Measurements from ENCODE around the gene SARDH. TPM values are rescaled to one million over a fixed set of nuclear protein-coding genes. Genes with fewer than 3 reads are reported as not detected.

Gene SARDH
- polyA plus RNA-seq, 3 donors: not detected

DNA sequence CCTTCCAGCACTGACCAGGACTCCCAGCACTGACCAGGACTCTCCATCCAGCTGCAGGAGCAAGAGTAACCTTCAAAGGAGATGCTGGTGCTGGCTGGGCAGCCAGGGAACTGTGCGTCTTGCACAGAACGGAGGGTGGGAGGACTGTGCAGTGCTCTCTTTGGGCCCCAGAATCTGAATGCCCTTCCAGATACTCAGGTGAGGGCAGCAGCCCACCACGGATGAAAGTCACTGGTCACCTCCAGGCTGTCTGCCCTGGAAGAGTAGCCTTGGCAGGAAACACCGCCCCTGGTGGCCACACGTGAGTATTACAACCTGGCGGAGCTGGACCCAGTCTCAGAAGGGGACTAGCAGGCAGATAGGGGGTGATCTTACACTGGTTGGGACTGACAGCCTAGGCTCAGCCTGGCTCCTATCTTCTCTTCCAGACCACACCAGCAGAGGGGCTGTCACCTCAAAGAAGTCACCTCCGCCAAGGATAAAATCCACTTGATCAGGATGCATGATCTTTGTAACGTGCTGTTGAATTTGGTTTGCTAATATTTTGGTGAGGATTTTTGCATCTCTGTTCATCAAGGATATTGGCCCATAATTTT lies 4.8 kb upstream of the SARDH start:
- Histone ChIP-seq H2AFZ (ENCODE audit: insufficient read depth, low read depth, low read length, poor library complexity, severe bottlenecking) (no peak overlapping the region), H3K4me2 (replicated peaks; ENCODE audit: extremely low read depth, low read length, poor library complexity, severe bottlenecking) (no peak overlapping the region), H3K4me1 (ENCODE audit: control insufficient read depth in 1 of 2, insufficient read depth in 2 of 2, low read length in 2 of 2) (peaks cover 6 to 7% of the 10 kb centered on the region in 2 donors), H3K9me3 (replicated peaks in 1 of 2; ENCODE audit: control insufficient read depth in 1 of 2, insufficient read depth in 1 of 2, low read length in 2 of 2) (no peaks in the 10 kb centered on the region), H3K36me3 (replicated peaks in 1 of 2; ENCODE audit: control insufficient read depth in 1 of 2, insufficient read depth in 2 of 2, low read length in 2 of 2) (no peaks in the 10 kb centered on the region), H3K79me2 (ENCODE audit: insufficient read depth, low read length) (no peaks in the 10 kb centered on the region), H3K27ac (ENCODE audit: low read depth in 1 of 2, low read length in 2 of 2) (no peak overlapping the region), H3K9ac (ENCODE audit: insufficient read depth, low read length, poor library complexity, severe bottlenecking) (no peak overlapping the region), H4K20me1 (ENCODE audit: insufficient read depth, low read length) (no peaks in the 10 kb centered on the region), H3K4me3 (replicated peaks in 1 of 3; ENCODE audit: low read depth in 2 of 3, low read length in 3 of 3) (no peak overlapping the region), H3K27me3 (ENCODE audit: control insufficient read depth in 2 of 2, insufficient read depth in 2 of 2, low read length in 2 of 2) (peaks cover 0 to 3% of the 10 kb centered on the region in 2 donors)
- TF ChIP-seq, protein P1, sequence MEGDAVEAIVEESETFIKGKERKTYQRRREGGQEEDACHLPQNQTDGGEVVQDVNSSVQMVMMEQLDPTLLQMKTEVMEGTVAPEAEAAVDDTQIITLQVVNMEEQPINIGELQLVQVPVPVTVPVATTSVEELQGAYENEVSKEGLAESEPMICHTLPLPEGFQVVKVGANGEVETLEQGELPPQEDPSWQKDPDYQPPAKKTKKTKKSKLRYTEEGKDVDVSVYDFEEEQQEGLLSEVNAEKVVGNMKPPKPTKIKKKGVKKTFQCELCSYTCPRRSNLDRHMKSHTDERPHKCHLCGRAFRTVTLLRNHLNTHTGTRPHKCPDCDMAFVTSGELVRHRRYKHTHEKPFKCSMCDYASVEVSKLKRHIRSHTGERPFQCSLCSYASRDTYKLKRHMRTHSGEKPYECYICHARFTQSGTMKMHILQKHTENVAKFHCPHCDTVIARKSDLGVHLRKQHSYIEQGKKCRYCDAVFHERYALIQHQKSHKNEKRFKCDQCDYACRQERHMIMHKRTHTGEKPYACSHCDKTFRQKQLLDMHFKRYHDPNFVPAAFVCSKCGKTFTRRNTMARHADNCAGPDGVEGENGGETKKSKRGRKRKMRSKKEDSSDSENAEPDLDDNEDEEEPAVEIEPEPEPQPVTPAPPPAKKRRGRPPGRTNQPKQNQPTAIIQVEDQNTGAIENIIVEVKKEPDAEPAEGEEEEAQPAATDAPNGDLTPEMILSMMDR (IDR thresholded peaks at IDR 0.05): peak; percentile 100
- intact Hi-C loops (cut with micrococcal nuclease): no loop called here
- no peak overlapping the region for H3K4me3 Mint-ChIP-seq
- H3K9me3 Mint-ChIP-seq: peaks cover 0 to 2% (median 0%) of the 10 kb centered on the region in 7 donors
- no peak overlapping the region for H3K27ac Mint-ChIP-seq
- peaks cover 11 to 17% (median 12%) of the 10 kb centered on the region in 3 donors for H3K27me3 Mint-ChIP-seq (ENCODE audit: low read depth in 3 of 3)
- DNase-seq: peak; percentile 24 to 57 (median 57)
- H3K36me3 Mint-ChIP-seq: no peaks in the 10 kb centered on the region
- H3K4me1 Mint-ChIP-seq: peaks cover 4% of the 10 kb centered on the region
- 33% methylated on average over 6 of the region's 8 CpGs for WGBS (ENCODE audit: insufficient coverage)

DNA sequence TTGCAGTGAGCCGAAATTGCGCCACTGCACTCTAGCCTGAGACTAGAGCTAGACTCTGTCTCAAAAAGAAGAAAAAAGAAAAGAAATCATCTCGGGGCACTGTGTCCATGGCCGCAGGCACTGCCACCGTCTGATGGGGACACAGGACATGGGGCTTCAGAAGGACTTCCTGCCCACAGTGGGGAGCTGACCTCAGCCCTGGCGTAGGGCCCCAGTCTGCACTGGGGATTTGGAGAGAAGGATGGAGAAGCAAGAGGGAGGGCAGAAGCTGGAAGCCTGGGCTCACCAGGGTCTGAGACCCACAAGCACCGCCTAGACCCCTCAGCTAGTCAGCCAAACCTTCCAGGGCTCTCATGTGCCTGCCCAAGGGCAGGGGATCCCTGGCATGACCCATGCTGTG lies 4.1 kb upstream of the SARDH start:
- WGBS (ENCODE audit: insufficient coverage): 77% methylated on average over 7 of the region's 7 CpGs
- no peak overlapping the region for H3K4me3 Mint-ChIP-seq
- Histone ChIP-seq H3K4me3 (replicated peaks in 1 of 3; ENCODE audit: low read depth in 2 of 3, low read length in 3 of 3) (no peak overlapping the region), H4K20me1 (ENCODE audit: insufficient read depth, low read length) (no peaks in the 10 kb centered on the region), H3K36me3 (replicated peaks in 1 of 2; ENCODE audit: control insufficient read depth in 1 of 2, insufficient read depth in 2 of 2, low read length in 2 of 2) (no peaks in the 10 kb centered on the region), H3K27ac (ENCODE audit: low read depth in 1 of 2, low read length in 2 of 2) (no peak overlapping the region), H2AFZ (ENCODE audit: insufficient read depth, low read depth, low read length, poor library complexity, severe bottlenecking) (no peak overlapping the region), H3K9ac (ENCODE audit: insufficient read depth, low read length, poor library complexity, severe bottlenecking) (no peak overlapping the region), H3K27me3 (ENCODE audit: control insufficient read depth in 2 of 2, insufficient read depth in 2 of 2, low read length in 2 of 2) (peaks cover 0 to under 1% of the 10 kb centered on the region in 2 donors), H3K4me1 (ENCODE audit: control insufficient read depth in 1 of 2, insufficient read depth in 2 of 2, low read length in 2 of 2) (peaks cover 6 to 8% of the 10 kb centered on the region in 2 donors), H3K79me2 (ENCODE audit: insufficient read depth, low read length) (no peaks in the 10 kb centered on the region), H3K9me3 (replicated peaks in 1 of 2; ENCODE audit: control insufficient read depth in 1 of 2, insufficient read depth in 1 of 2, low read length in 2 of 2) (no peaks in the 10 kb centered on the region), H3K4me2 (replicated peaks; ENCODE audit: extremely low read depth, low read length, poor library complexity, severe bottlenecking) (no peak overlapping the region)
- no peak for DNase-seq
- TF ChIP-seq, protein P1 (IDR thresholded peaks at IDR 0.05): no peak
- H3K4me1 Mint-ChIP-seq: peaks cover 7% of the 10 kb centered on the region
- H3K27me3 Mint-ChIP-seq (ENCODE audit: low read depth in 3 of 3): peaks cover 5 to 12% (median 7%) of the 10 kb centered on the region in 3 donors
- no peak overlapping the region for H3K27ac Mint-ChIP-seq
- H3K36me3 Mint-ChIP-seq: no peaks in the 10 kb centered on the region
- intact Hi-C loops (cut with micrococcal nuclease): no loop called here
- peaks cover 0 to 2% (median 0%) of the 10 kb centered on the region in 7 donors for H3K9me3 Mint-ChIP-seq
